Liver (tissue), 9 donors: ENCODE results near the gene TPD52L2. TPM values are rescaled to one million over a fixed set of nuclear protein-coding genes. Genes with fewer than 3 reads are reported as not detected.

Experiments used
- DNase-seq: peaks from one replicate; pipeline ENCODE4 v3.0.0-alpha.2; 2017; ENCODE audit warnings: low spot score
- H3K27ac ChIP-seq, 2 donors: one replicate each; pipeline ENCODE4 v1.7.0; 2013; ENCODE audit warnings: inconsistent platforms in 2 of 2, low read length in 2 of 2, control low read depth in 1 of 2, low read depth in 1 of 2, mild to moderate bottlenecking in 1 of 2
- H3K27me3 ChIP-seq, 4 donors: one replicate each; pipeline versions ENCODE4 v1.6.1 to v1.7.0; 2013; ENCODE audit warnings: low read length in 3 of 4, inconsistent platforms in 1 of 4, mild to moderate bottlenecking in 1 of 4, moderate library complexity in 1 of 4; ENCODE audit not compliant: control insufficient read depth in 4 of 4, insufficient read depth in 4 of 4
- H3K36me3 ChIP-seq, 4 donors: one replicate each; pipeline versions ENCODE4 v1.6.1 to v1.7.0; 2013; ENCODE audit warnings: low read length in 3 of 4, mild to moderate bottlenecking in 3 of 4, low read depth in 1 of 4, moderate library complexity in 1 of 4; ENCODE audit not compliant: control insufficient read depth in 4 of 4, insufficient read depth in 3 of 4
- H3K4me1 ChIP-seq, 4 donors: one replicate each; pipeline versions ENCODE4 v1.6.1 to v1.7.0; 2013; ENCODE audit warnings: low read length in 3 of 4, mild to moderate bottlenecking in 3 of 4, moderate library complexity in 1 of 4; ENCODE audit not compliant: control insufficient read depth in 4 of 4, insufficient read depth in 4 of 4
- H3K4me3 ChIP-seq, 3 donors: one replicate each; pipeline versions ENCODE4 v1.6.1 to v1.7.0; 2013; ENCODE audit warnings: low read length in 3 of 3, control low read depth in 1 of 3, low read depth in 1 of 3, mild to moderate bottlenecking in 1 of 3
- H3K9ac ChIP-seq, 2 donors: one replicate each; pipeline ENCODE4 v1.7.0; 2013; ENCODE audit warnings: low read length in 2 of 2, mild to moderate bottlenecking in 2 of 2, moderate library complexity in 2 of 2, control low read depth in 1 of 2, low read depth in 1 of 2
- H3K9me3 ChIP-seq, 4 donors: one replicate each; pipeline versions ENCODE4 v1.6.1 to v1.7.0; 2013; ENCODE audit warnings: low read length in 3 of 4; ENCODE audit not compliant: control insufficient read depth in 4 of 4
- ATF3 ChIP-seq: IDR thresholded peaks from 2 replicates; pipeline ENCODE4 v1.6.1; 2016; ENCODE audit warnings: antibody characterized with exemption
- CTCF ChIP-seq: fragments of 150-350 bp; IDR thresholded peaks from 2 replicates; pipeline ENCODE4 v1.5.1; 2017; ENCODE audit warnings: improper control_type of control experiment, low read depth, low read length; ENCODE audit not compliant: missing input control
- EGR1 ChIP-seq, 2 donors: IDR thresholded peaks; 2 replicates each; pipeline ENCODE4 v1.6.1; 2016 to 2018; ENCODE audit warnings: antibody characterized with exemption in 2 of 2, low read depth in 2 of 2
- FOXA1 ChIP-seq: IDR thresholded peaks from 2 replicates; pipeline ENCODE4 v1.6.1; 2016; ENCODE audit warnings: antibody characterized with exemption
- FOXA2 ChIP-seq: IDR thresholded peaks from 2 replicates; pipeline ENCODE4 v1.6.1; 2016; ENCODE audit warnings: antibody characterized with exemption
- GABPA ChIP-seq, 2 donors: IDR thresholded peaks in 1 of 2; conservative IDR thresholded peaks in 1 of 2; 2 replicates each; pipeline ENCODE4 v1.6.1; 2016; ENCODE audit warnings: antibody characterized with exemption in 2 of 2, mild to moderate bottlenecking in 1 of 2, moderate library complexity in 1 of 2
- HNF4A ChIP-seq, 2 donors: conservative IDR thresholded peaks; 2 replicates each; pipeline ENCODE4 v1.6.1; 2016; ENCODE audit warnings: antibody characterized with exemption in 2 of 2, mild to moderate bottlenecking in 2 of 2
- HNF4G ChIP-seq: IDR thresholded peaks from 2 replicates; pipeline ENCODE4 v1.6.1; 2016; ENCODE audit warnings: antibody characterized with exemption
- JUND ChIP-seq, 2 donors: IDR thresholded peaks; 2 replicates each; pipeline ENCODE4 v1.6.1; 2016; ENCODE audit warnings: antibody characterized with exemption in 2 of 2
- MAX ChIP-seq: IDR thresholded peaks from 2 replicates; pipeline ENCODE4 v1.6.1; 2016; ENCODE audit warnings: antibody characterized with exemption
- NR2F2 ChIP-seq: IDR thresholded peaks from 2 replicates; pipeline ENCODE4 v1.6.1; 2016; ENCODE audit warnings: antibody characterized with exemption
- RAD21 ChIP-seq, 2 donors: IDR thresholded peaks; 2 replicates each; pipeline ENCODE4 v1.6.1; 2016; ENCODE audit warnings: antibody characterized with exemption in 2 of 2, mild to moderate bottlenecking in 2 of 2
- REST ChIP-seq: IDR thresholded peaks from 2 replicates; pipeline ENCODE4 v1.6.1; 2016; ENCODE audit warnings: antibody characterized with exemption, mild to moderate bottlenecking
- RXRA ChIP-seq, 2 donors: IDR thresholded peaks; 2 replicates each; pipeline ENCODE4 v1.6.1; 2017 to 2018; ENCODE audit warnings: antibody characterized with exemption in 2 of 2, mild to moderate bottlenecking in 1 of 2
- SP1 ChIP-seq: IDR thresholded peaks from 2 replicates; pipeline ENCODE4 v1.6.1; 2018; ENCODE audit warnings: antibody characterized with exemption, mild to moderate bottlenecking
- TAF1 ChIP-seq: conservative IDR thresholded peaks from 2 replicates; pipeline ENCODE4 v1.6.1; 2016; ENCODE audit warnings: antibody characterized with exemption, mild to moderate bottlenecking
- YY1 ChIP-seq: IDR thresholded peaks from 2 replicates; pipeline ENCODE4 v1.6.1; 2016; ENCODE audit warnings: antibody characterized with exemption, mild to moderate bottlenecking
- ZBTB33 ChIP-seq: IDR thresholded peaks from 2 replicates; pipeline ENCODE4 v1.6.1; 2016; ENCODE audit warnings: antibody characterized with exemption
- WGBS: extraction: QIAGEN DNeasy Blood & Tissue Kit; methylation state at CpG from one replicate; pipeline ENCODE4 v1.1.7; 2013; 5-methylcytosine and 5-hydroxymethylcytosine counted together
- polyA plus RNA-seq, 2 donors: library from polyadenylated mRNA; stranded (reverse) in 1 of 2; unstranded in 1 of 2; fragments of 200-250 nt in 1 of 2; fragments of >200 nt in 1 of 2; fragmentation: Nextera tagmentation in 1 of 2; extraction: Ambion mirVana in 1 of 2; gene quantifications; one replicate each; pipeline versions ENCODE4 v1.2.1 to v1.2.3, GENCODE V29; 2013 to 2015
- total RNA-seq, 2 donors: library from RNA; depleted of rRNA; stranded (reverse); fragments of >200 nt; gene quantifications; one replicate each; pipeline ENCODE4 v1.2.3, GENCODE V29; 2014
- donor health status: healthy.
- donor health status: healthy.
- donor health status: healthy.
- donor health status: healthy.
- donor health status: healthy.

The TPD52L2 gene
- total and polyA plus RNA-seq, 4 donors, result 12.3 to 33.0 (median 28.2) TPM

- Histone ChIP-seq H3K27me3 (no peaks in the 10 kb centered on the region), H3K4me3 (no peak overlapping the region), H3K27ac (peak overlapping the region; percentile 25 to 35), H3K36me3 (no peaks in the 10 kb centered on the region), H3K4me1 (peaks cover 2 to 11% (median 6%) of the 10 kb centered on the region in 4 donors), H3K9me3 (no peaks in the 10 kb centered on the region), H3K9ac (no peak overlapping the region)
- TF ChIP-seq RXRA (IDR thresholded peaks at IDR 0.05), result no peak
- no peak for TF ChIP-seq GABPA (IDR thresholded peaks at IDR 0.05 in 1 of 2, conservative IDR thresholded peaks at IDR 0.05 in 1 of 2)
- no peak for TF ChIP-seq JUND (IDR thresholded peaks at IDR 0.05)
- no peak for TF ChIP-seq NR2F2
- TF ChIP-seq MAX, result no peak
- TF ChIP-seq REST, result no peak
- no peak for TF ChIP-seq FOXA1
- no peak for TF ChIP-seq EGR1 (IDR thresholded peaks at IDR 0.05; ENCODE audit: low read depth in 2 of 2)
- TF ChIP-seq HNF4A (conservative IDR thresholded peaks at IDR 0.05), result no peak
- TF ChIP-seq FOXA2, result no peak
- no peak for TF ChIP-seq ATF3
- no peak for TF ChIP-seq TAF1
- no peak for TF ChIP-seq SP1
- no peak for DNase-seq
- whole genome bisulfite sequencing, result 20% methylated on average over 26 of the region's 26 CpGs
Observed at GRCh38 chr20:63854766-63855362, 10.2 kb upstream of the TPD52L2 start.

GRCh38 chr20:63855363-63856097 lies 9.5 kb upstream of the TPD52L2 start:
- Histone ChIP-seq H3K36me3 (no peaks in the 10 kb centered on the region), H3K9ac (no peak overlapping the region), H3K4me3 (no peak overlapping the region), H3K27me3 (no peaks in the 10 kb centered on the region), H3K4me1 (peaks cover 2 to 15% (median 6%) of the 10 kb centered on the region in 4 donors), H3K9me3 (no peaks in the 10 kb centered on the region), H3K27ac (peak overlapping the region in 1 of 2 donors; percentile 25)
- WGBS, result 30% methylated on average over 36 of the region's 36 CpGs
- DNase-seq, result no peak
- TF ChIP-seq TAF1, result no peak
- no peak for TF ChIP-seq NR2F2
- no peak for TF ChIP-seq MAX
- TF ChIP-seq CTCF, result no peak
- TF ChIP-seq GABPA (IDR thresholded peaks at IDR 0.05 in 1 of 2, conservative IDR thresholded peaks at IDR 0.05 in 1 of 2), result no peak
- TF ChIP-seq ATF3, result no peak
- TF ChIP-seq HNF4A (conservative IDR thresholded peaks at IDR 0.05), result no peak
- no peak for TF ChIP-seq RXRA (IDR thresholded peaks at IDR 0.05)
- TF ChIP-seq EGR1 (IDR thresholded peaks at IDR 0.05; ENCODE audit: low read depth in 2 of 2), result no peak
- no peak for TF ChIP-seq RAD21 (IDR thresholded peaks at IDR 0.05)
- no peak for TF ChIP-seq JUND (IDR thresholded peaks at IDR 0.05)
- TF ChIP-seq YY1, result no peak
- no peak for TF ChIP-seq FOXA1
- no peak for TF ChIP-seq FOXA2
- no peak for TF ChIP-seq SP1
- no peak for TF ChIP-seq HNF4G
- no peak for TF ChIP-seq ZBTB33
